ENCODE measurements around the gene TSPAN9.

DNA sequence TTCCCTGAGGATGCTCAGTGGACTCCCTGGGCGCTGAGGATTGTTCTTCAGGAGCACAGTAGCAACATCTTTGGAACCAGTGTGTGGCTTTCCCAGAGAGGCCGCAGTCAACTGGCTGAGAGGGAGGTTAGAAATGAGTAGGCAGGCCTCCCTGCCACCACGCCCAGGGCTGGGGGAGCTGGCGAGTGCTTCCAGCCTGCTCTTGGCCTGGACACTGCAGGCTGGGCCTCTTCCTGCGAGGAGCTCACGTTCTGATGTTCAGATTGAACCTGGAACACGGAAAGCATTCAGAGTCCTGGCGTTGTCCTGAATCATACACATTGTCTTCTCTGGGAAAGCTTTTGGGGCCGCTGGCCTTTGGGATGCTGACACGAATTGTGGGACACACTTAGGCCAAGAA lies 15.6 kb downstream of the TSPAN9 start:
- TF ChIP-seq CTCF (IDR thresholded peaks at IDR 0.05) (no peak), EP300 (IDR thresholded peaks at IDR 0.05) (no peak), POLR2A (IDR thresholded peaks at IDR 0.05) (no peak), POLR2AphosphoS5 (IDR thresholded peaks at IDR 0.05) (no peak)

Measured in suprapubic skin (tissue), 4 donors.